Stimulated activated CD8-positive, alpha-beta memory T cell treated with anti-CD3 and anti-CD28 coated beads, Interleukin-4, amount 100 ng/mL, for 48 hours (primary cell): ENCODE measurements around the gene DACH1.

Source experiments
- DNase-seq: peaks from one replicate; pipeline ENCODE4 v3.0.0-alpha.2; 2020

The DACH1 gene

DNA sequence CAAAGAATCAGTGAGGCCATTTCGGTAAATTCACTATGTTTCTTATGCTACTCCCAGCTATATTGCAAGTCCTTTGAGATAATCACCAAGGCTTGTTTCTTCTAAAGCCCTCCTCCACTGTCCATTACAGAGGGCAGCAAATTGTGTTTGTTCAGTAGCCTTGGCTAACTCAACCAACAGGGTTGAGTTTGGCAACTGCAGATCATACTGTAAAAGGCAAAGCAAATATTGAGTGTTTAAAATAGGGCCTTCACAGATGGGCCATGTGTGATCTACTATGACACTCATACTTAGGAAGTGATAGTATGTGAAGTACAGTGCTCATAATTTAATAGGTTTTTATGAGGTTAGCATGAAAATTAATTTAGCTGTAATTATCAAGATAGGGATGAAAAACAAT lies 171.3 kb downstream of the DACH1 start:
- DNase-seq: no peak

DNA sequence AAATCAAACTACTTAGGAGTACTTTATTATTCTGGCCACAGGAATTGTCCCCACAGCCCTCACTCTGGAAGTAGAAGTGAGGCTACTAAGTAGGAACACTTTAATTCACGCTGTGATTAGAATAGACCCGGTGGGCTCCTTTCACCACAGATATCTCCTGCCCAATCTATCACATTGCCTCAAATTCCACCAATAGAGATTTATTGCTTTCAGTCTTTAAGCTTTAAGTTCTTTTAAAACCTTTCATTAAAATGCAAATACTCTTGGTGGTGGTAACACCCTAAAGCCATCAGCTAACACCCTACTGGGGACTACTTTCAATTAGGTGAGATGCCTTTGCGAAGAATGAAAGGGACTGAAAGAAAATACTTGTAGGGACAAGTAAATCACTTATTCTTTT lies 181.9 kb downstream of the DACH1 start:
- DNase-seq: no peak

DNA sequence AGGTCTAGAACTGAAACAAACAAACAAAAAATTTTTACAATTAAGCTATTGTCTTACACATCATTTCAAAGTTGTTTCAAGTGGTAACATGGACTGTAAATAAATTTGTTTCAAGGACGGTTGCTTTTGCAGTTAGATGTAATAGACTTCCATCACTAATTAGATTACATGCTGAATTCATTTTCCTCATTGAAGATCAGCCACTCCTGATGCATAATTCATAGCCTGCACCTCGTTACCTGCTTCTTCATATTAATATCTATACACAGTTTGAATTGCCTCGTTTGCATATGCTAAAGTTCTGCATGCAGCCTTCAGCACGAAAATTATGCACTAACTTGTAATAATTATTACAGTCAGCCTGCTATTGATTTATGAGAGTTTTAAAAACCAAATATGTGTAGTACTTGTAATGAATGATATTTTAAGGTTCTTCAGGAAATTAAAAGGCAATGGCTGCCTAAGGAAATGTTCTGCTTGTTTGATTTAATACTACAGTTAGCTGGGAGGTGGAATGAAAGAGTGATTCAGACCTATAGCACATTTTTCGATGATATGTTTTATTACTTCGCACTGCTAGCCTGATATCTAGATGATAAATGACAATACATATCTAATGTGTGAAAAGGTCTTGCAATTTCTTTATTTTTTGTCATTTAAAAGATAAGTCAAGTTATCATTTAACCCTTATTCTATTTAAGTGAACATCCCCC lies 184.9 kb downstream of the DACH1 start:
- DNase-seq: no peak

DNA sequence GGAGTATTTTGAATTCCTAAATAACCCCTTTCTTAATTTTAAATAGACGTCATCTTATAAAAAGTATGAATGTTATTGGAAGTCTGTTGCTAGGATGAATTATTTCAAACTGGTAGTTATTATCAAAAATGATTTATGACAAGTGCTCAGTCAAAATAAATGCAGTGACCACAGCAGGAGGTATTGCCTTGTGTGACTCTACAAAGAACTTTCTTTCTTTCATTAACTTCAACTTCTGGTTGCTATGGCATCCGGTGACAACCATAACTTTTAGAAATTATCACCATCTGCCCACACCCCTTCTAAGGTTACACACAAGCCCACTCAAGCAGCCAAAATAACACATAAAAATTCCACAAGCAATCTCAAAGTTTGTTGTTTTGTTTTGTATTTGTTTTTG lies 189.9 kb downstream of the DACH1 start:
- DNase-seq: no peak

GRCh38 chr13:71672512-71672911 lies 194.5 kb downstream of the DACH1 start:
- DNase-seq: no peak

GRCh38 chr13:71663431-71663830 lies 203.6 kb downstream of the DACH1 start:
- DNase-seq: no peak

GRCh38 chr13:71661921-71662320 lies 205.1 kb downstream of the DACH1 start:
- no peak for DNase-seq

- no peak for DNase-seq
Measured at GRCh38 chr13:71659404-71659803, 207.6 kb downstream of the DACH1 start.

- no peak for DNase-seq
Measured at GRCh38 chr13:71645467-71645866, 221.5 kb downstream of the DACH1 start.

DNA sequence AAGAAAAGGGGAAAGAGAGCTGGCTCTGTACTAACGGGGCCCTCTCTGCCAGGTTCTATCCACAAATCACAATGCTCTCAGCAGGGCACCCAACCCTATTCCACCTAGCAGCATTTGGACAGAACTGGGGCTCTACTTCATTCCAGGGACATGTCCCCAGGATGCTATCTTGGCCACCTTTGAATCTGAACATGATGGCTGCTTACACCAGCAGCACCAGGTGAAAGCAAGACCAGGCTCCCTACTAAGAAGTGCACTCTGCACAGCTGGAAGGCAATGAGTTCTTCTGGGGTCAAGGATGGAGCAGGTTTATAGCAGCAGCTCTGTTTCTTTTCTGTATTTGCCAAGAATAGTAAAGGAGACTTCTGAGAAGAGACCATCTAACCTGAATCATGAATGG lies 222.4 kb downstream of the DACH1 start:
- no peak for DNase-seq

DNA sequence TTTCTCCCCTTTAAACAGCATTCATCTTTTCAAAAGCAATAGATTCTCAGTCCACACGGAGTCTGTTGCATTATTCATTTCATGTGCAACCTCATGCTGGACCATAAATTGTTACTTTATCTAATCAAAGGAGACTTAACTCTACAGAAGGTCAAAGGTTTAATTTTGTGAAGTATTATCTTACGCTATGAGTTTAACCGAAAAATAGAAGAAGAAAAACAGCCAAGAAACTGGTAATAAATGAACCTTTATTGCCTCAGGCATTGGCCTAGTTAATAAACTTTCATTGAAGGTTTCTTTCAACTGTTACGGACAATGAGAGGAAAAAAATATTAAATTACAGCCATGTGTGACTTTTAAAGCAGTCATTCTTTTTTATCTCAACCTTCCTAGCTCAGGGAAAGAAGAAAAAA lies 223.6 kb downstream of the DACH1 start:
- no peak for DNase-seq

DNA sequence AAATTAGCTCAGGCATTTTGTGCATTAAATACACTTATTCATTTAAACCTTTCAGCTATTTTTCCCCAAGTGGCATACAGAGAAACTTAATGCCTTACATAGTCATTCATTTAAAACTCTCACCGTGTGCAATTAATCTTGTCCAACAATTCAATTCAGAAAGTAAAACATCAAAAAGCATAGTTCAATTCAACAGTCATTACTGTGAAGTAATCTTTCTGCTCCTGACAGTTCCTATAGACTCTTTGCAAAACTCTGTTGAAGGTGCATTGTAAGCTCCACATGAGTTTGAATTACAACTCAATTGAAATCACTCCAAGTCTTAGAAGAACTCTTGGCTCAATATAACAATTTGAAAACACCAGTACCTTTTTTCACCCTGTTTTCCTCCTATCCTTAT lies 228.3 kb downstream of the DACH1 start:
- no peak for DNase-seq

- DNase-seq: no peak
Measured at GRCh38 chr13:71634602-71635443, 232.2 kb downstream of the DACH1 start.

- no peak for DNase-seq
Measured at GRCh38 chr13:71634182-71634581, 232.8 kb downstream of the DACH1 start.

DNA sequence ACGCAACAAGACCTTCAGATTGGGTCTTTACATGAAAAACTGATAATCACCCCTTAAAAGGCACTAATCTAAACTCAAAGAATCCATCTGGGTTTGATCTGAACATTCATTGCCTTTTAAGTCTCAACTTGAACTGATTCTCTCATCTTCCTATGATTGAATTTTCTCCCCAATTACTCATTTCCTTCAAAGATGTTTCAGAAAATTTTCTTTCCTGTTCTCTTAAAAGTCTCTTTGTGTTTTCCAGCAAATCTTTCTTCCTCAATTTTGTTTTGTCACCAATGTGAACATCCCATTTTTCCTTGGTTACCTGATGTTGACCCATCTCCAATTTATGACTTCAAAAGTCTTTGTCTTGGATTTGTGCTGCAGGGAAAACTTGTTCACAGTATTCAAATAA lies 234.3 kb downstream of the DACH1 start:
- no peak for DNase-seq

- DNase-seq: no peak
Measured at GRCh38 chr13:71632206-71632605, 234.8 kb downstream of the DACH1 start.

DNA sequence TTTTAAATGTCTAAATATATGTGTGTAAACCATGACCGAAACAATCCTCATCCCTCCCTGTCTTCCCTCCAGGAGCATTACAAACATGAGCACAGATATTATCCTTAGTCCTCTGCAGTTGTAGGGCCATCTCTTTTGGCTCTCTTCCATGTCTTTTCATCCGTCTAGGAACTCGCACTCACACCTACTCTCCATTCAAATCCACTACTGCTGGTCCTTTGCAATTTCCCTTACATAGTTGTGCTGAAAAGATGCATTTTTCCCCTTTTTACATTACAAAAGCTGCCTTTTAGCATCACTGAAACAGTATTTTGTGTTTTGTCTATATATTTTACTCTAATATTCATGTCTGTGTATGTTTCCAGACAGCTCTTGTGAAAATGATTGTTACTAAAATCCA lies 237.8 kb downstream of the DACH1 start:
- DNase-seq: no peak

DNA sequence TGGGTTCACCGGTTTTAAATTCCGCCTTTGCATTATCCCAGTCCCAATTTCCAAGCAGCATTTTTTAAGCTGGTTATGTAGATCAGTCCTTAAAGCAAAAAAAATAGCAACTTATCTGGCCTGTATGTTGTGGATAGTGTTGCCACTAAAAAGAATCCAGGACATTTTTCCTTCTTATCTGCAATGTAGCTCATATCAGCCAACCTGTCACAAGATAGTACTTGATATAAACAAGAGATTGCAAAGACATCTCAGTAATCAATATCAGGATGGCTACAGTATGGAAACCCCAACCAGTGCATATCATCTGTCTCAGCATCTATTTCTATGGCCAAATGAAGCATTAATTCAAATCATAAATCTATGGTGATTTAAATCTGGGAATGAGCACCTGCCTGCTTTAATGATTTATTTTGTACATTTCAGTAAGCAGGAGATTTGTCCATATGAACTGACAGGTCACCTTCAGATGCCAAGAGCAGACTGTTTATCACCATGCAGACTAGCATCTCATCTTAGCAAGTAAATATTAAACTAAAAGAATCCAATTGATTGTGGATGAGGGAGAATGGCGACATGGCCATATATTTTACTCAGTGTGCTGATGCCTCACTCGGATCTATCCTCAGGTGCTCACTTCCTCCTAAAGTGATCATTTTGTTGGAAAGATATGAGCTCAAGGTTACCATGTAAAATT lies 240.4 kb downstream of the DACH1 start:
- DNase-seq: no peak

DNA sequence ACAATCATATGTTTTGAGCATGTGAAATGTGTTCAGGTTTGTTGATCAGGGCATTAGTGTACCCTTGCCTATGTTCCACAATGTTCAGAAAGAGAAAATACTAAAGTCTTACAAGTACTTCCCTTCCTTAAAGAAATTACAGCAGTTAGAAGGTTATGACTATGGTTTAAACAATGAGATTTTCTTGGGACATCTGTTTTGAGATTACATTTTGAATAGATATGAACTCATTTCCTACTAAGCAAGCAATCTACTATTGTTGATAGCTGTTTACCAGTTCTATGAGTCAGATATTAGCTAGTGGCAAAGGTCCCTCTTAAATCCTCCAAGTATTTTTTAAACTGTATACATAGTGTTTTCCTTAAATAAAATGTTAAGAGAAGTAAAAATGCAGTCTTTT lies 241.3 kb downstream of the DACH1 start:
- DNase-seq: no peak

- no peak for DNase-seq
Measured at GRCh38 chr13:71624653-71625600, 242.1 kb downstream of the DACH1 start.

GRCh38 chr13:71621174-71622124 lies 245.6 kb downstream of the DACH1 start:
- no peak for DNase-seq
